Endothelial cell (in vitro differentiated cells): ENCODE measurements around the gene GALNT2. TPM values are rescaled to one million over a fixed set of nuclear protein-coding genes. Genes with fewer than 3 reads are reported as not detected.

ENCODE experiments used
- DNase-seq: peaks from one replicate; pipeline ENCODE4 v3.0.0; 2021; ENCODE audit warnings: low spot score
- H3K27ac Mint-ChIP-seq: one replicate; pipeline ENCODE4 v1.8.0; 2021; ENCODE audit warnings: mixed read lengths, inconsistent platforms; ENCODE audit not compliant: unreplicated experiment
- H3K27me3 Mint-ChIP-seq: one replicate; pipeline ENCODE4 v1.8.0; 2021; ENCODE audit warnings: mild to moderate bottlenecking, moderate library complexity, mixed read lengths, inconsistent platforms; ENCODE audit not compliant: unreplicated experiment
- H3K36me3 Mint-ChIP-seq: one replicate; pipeline ENCODE4 v1.8.0; 2021; ENCODE audit warnings: mild to moderate bottlenecking, low read depth, mixed read lengths, inconsistent platforms; ENCODE audit not compliant: unreplicated experiment
- H3K4me1 Mint-ChIP-seq: one replicate; pipeline ENCODE4 v1.8.0; 2021; ENCODE audit warnings: mild to moderate bottlenecking, mixed read lengths, inconsistent platforms; ENCODE audit not compliant: unreplicated experiment
- H3K4me3 Mint-ChIP-seq: one replicate; pipeline ENCODE4 v1.8.0; 2021; ENCODE audit warnings: mild to moderate bottlenecking, mixed read lengths, inconsistent platforms; ENCODE audit not compliant: unreplicated experiment
- H3K9me3 Mint-ChIP-seq: one replicate; pipeline ENCODE4 v1.8.0; 2021; ENCODE audit warnings: mixed read lengths, inconsistent platforms; ENCODE audit not compliant: unreplicated experiment
- CTCF ChIP-seq: fragments of 200-600 bp; sonication (generic); IDR thresholded peaks from one replicate; pipeline ENCODE4 v1.5.0; 2021; ENCODE audit warnings: antibody characterized with exemption; ENCODE audit not compliant: unreplicated experiment
- total RNA-seq: library from RNA; stranded (reverse); fragmentation: NEBNext Ultra II Directional; extraction: Animal tissue kit (Norgen Biotek cat#: 25700); gene quantifications from one replicate; pipeline ENCODE4 v1.2.1, GENCODE V29; 2021; ENCODE audit not compliant: unreplicated experiment

GALNT2 gene
- total RNA-seq, 1 donor from 2014 or later = 74.8 TPM

GRCh38 chr1:230196077-230196476, 129.0 kb downstream of the GALNT2 start:
- H3K4me1 Mint-ChIP-seq = no peaks in the 10 kb centered on the region
- TF ChIP-seq CTCF = no peak
- H3K36me3 Mint-ChIP-seq = peaks cover 3% of the 10 kb centered on the region
- peaks cover 6% of the 10 kb centered on the region for H3K27me3 Mint-ChIP-seq
- H3K4me3 Mint-ChIP-seq = no peak overlapping the region
- no peak for DNase-seq
- no peak overlapping the region for H3K27ac Mint-ChIP-seq
- H3K9me3 Mint-ChIP-seq = no peaks in the 10 kb centered on the region

GRCh38 chr1:230197644-230198567, 130.9 kb downstream of the GALNT2 start:
- Mint-ChIP-seq H3K9me3 (no peaks in the 10 kb centered on the region), H3K4me3 (no peak overlapping the region), H3K27ac (no peak overlapping the region), H3K4me1 (no peaks in the 10 kb centered on the region), H3K27me3 (peaks cover 6% of the 10 kb centered on the region), H3K36me3 (peaks cover 3% of the 10 kb centered on the region)
- no peak for DNase-seq
- TF ChIP-seq CTCF = no peak

GRCh38 chr1:230199034-230199433, 132.0 kb downstream of the GALNT2 start:
- peaks cover 3% of the 10 kb centered on the region for H3K36me3 Mint-ChIP-seq
- no peaks in the 10 kb centered on the region for H3K9me3 Mint-ChIP-seq
- peaks cover 6% of the 10 kb centered on the region for H3K27me3 Mint-ChIP-seq
- H3K4me3 Mint-ChIP-seq = no peak overlapping the region
- no peaks in the 10 kb centered on the region for H3K4me1 Mint-ChIP-seq
- H3K27ac Mint-ChIP-seq = no peak overlapping the region
- DNase-seq = no peak
- no peak for TF ChIP-seq CTCF

DNA sequence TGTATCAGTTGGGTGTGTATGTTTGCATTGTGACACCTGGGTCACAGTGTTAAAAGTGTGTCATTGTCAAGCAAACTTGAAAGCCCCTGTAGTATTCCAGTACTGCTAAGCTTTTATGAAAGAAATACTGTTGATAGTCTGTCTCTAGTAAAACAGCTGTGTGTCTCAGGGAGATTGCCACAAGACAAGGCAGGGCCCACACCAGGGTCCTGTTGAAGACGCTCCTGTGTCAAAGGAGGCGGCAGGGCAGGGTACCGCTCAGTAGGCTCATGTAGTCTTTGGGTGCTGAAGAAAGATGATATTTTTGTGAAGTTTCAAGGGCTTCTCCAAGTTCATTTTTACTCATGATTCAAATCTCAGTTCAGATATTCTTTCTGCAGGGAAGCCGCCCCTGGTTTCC, 132.5 kb downstream of the GALNT2 start:
- H3K9me3 Mint-ChIP-seq = no peaks in the 10 kb centered on the region
- DNase-seq = no peak
- peaks cover 6% of the 10 kb centered on the region for H3K27me3 Mint-ChIP-seq
- no peak overlapping the region for H3K27ac Mint-ChIP-seq
- H3K4me3 Mint-ChIP-seq = no peak overlapping the region
- peaks cover 4% of the 10 kb centered on the region for H3K36me3 Mint-ChIP-seq
- H3K4me1 Mint-ChIP-seq = no peaks in the 10 kb centered on the region
- TF ChIP-seq CTCF = no peak

- no peak for TF ChIP-seq CTCF
- H3K27ac Mint-ChIP-seq = no peak overlapping the region
These were observed 133.2 kb downstream of the GALNT2 start for GRCh38 chr1:230200276-230200675.

More at GRCh38 chr1:230200276-230200675, 133.2 kb downstream of the GALNT2 start:
- H3K36me3 Mint-ChIP-seq = peaks cover 8% of the 10 kb centered on the region
- DNase-seq = no peak
- H3K4me1 Mint-ChIP-seq = peaks cover 4% of the 10 kb centered on the region
- H3K9me3 Mint-ChIP-seq = no peaks in the 10 kb centered on the region
- H3K4me3 Mint-ChIP-seq = no peak overlapping the region
- H3K27me3 Mint-ChIP-seq = no peaks in the 10 kb centered on the region
